Transverse colon (tissue), 4 donors: ENCODE results near the gene DNAI7. TPM values are rescaled to one million over a fixed set of nuclear protein-coding genes. Genes with fewer than 3 reads are reported as not detected.

Experiments
- DNase-seq: peaks from one replicate; pipeline ENCODE4 v3.0.0-alpha.2; 2019
- H3K27ac ChIP-seq, 4 donors: fragments of 200-600 bp; sonication (generic); 2 replicates each; pipeline ENCODE4 v1.5.1; 2016 to 2018; ENCODE audit warnings: inconsistent platforms in 4 of 4
- H3K27me3 ChIP-seq: fragments of 200-600 bp; sonication (generic); 2 replicates; pipeline ENCODE4 v1.5.1; 2017; ENCODE audit warnings: inconsistent platforms
- H3K36me3 ChIP-seq, 4 donors: fragments of 200-600 bp; sonication (generic); 2 replicates each; pipeline ENCODE4 v1.5.1; 2017 to 2019; ENCODE audit warnings: inconsistent platforms in 4 of 4
- H3K4me1 ChIP-seq, 4 donors: fragments of 200-600 bp; sonication (generic); 2 replicates each; pipeline ENCODE4 v1.5.1; 2017 to 2020; ENCODE audit warnings: inconsistent platforms in 4 of 4
- H3K4me3 ChIP-seq, 4 donors: fragments of 200-600 bp; sonication (generic); 1 replicate in 1 of 4; 2 replicates in 3 of 4; pipeline versions ENCODE4 v1.5.1 to v1.6.1; 2017 to 2019; ENCODE audit warnings: inconsistent platforms in 4 of 4
- H3K9me3 ChIP-seq, 2 donors: fragments of 200-600 bp; sonication (generic); 2 replicates each; pipeline ENCODE4 v1.5.1; 2017 to 2019; ENCODE audit warnings: inconsistent platforms in 2 of 2
- EP300 ChIP-seq: sonication (generic); formaldehyde crosslinking; IDR thresholded peaks from one replicate; pipeline ENCODE4 v1.6.1; 2017; ENCODE audit warnings: antibody characterized with exemption, low read depth
- POLR2A ChIP-seq: fragments of 450-650 bp; IDR thresholded peaks from one replicate; pipeline ENCODE4 v1.6.1; 2016; ENCODE audit warnings: antibody characterized with exemption, mild to moderate bottlenecking, moderate library complexity
- POLR2AphosphoS5 ChIP-seq, 3 donors: sonication (generic); formaldehyde crosslinking; IDR thresholded peaks; one replicate each; pipeline ENCODE4 v1.6.1; 2016; ENCODE audit warnings: antibody characterized with exemption in 3 of 3
- WGBS, 2 donors: methylation state at CpG; one replicate each; pipeline ENCODE4 v1.1.5; 2018; ENCODE audit warnings: low coverage in 1 of 2; 5-methylcytosine and 5-hydroxymethylcytosine counted together
- in situ Hi-C, 4 donors: fragments of 200-750 bp; cut with MboI; loops; one replicate each; pipeline versions ENCODE4 v1.15.0 to v1.15.1; 2017; ENCODE audit warnings: low sequenced_read_pairs in 3 of 4, low pct_ligation_motif_present in 1 of 4, low pct_unique_long_range_greater_than_20kb in 1 of 4
- intact Hi-C: fragments of 100-400 bp; cut with DNase I; formaldehyde crosslinking; loops from one replicate; pipeline ENCODE4 v1.15.1; 2023; ENCODE audit warnings: low total_unique reads
- total RNA-seq, 4 donors: library from RNA; depleted of rRNA; stranded (reverse); fragments of >200 nt; gene quantifications; one replicate each; pipeline ENCODE4 v1.1.0, GENCODE V29; 2016
- TF ChIP-seq, protein P1 (sequence below), 5 experiments: fragments of 200-600 bp in 3 of 5; fragments of 450-650 bp in 2 of 5; sonication (generic) in 3 of 5; IDR thresholded peaks; 1 replicate in 2 of 5; 2 replicates in 3 of 5; pipeline ENCODE4 v1.5.1; 2016 to 2017; ENCODE audit warnings: antibody characterized with exemption in 5 of 5, inconsistent platforms in 3 of 5, mild to moderate bottlenecking in 2 of 5, moderate library complexity in 1 of 5

DNAI7 gene
- total RNA-seq, 4 donors from 2014 or later = 0.32 TPM; not detected in 3

DNA sequence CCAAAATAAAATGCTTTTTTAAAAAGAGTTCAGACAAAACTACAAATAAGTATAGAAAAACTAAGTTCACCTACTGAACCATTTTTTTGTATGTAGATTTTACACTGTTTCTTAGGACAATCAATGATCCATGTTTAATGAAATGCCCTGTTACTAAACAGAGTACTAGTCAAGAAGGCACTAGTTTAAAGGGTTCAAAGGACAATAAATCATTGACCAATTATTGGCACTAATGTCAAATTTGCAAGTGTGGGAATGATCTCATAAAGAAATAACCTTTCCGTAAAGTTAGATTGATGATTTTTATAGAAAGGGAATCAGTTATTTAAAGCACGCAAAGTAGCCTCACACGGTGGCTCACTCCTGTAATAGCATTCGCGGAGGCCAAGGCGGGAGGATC lies 4.2 kb downstream of the DNAI7 start:
- no peak for TF ChIP-seq POLR2AphosphoS5 (IDR thresholded peaks at IDR 0.05)
- TF ChIP-seq EP300 = no peak
- TF ChIP-seq, protein P1, sequence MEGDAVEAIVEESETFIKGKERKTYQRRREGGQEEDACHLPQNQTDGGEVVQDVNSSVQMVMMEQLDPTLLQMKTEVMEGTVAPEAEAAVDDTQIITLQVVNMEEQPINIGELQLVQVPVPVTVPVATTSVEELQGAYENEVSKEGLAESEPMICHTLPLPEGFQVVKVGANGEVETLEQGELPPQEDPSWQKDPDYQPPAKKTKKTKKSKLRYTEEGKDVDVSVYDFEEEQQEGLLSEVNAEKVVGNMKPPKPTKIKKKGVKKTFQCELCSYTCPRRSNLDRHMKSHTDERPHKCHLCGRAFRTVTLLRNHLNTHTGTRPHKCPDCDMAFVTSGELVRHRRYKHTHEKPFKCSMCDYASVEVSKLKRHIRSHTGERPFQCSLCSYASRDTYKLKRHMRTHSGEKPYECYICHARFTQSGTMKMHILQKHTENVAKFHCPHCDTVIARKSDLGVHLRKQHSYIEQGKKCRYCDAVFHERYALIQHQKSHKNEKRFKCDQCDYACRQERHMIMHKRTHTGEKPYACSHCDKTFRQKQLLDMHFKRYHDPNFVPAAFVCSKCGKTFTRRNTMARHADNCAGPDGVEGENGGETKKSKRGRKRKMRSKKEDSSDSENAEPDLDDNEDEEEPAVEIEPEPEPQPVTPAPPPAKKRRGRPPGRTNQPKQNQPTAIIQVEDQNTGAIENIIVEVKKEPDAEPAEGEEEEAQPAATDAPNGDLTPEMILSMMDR (IDR thresholded peaks at IDR 0.05) = no peak
- no peak for TF ChIP-seq POLR2A
- H3K4me3 ChIP-seq = no peak overlapping the region
- in situ Hi-C loops = no loop called here
- intact Hi-C loops = no loop called here
- H3K4me1 ChIP-seq = peaks cover 0 to 8% (median 2%) of the 10 kb centered on the region in 4 donors
- DNase-seq = no peak
- H3K27me3 ChIP-seq = no peaks in the 10 kb centered on the region
- H3K36me3 ChIP-seq = no peaks in the 10 kb centered on the region
- H3K9me3 ChIP-seq = no peaks in the 10 kb centered on the region
- 97% methylated on average over 6 of the region's 6 CpGs for WGBS, 2 donors
- no peak overlapping the region for H3K27ac ChIP-seq

GRCh38 chr12:25189656-25190055 lies 5.3 kb downstream of the DNAI7 start:
- intact Hi-C loops (no loop called here), in situ Hi-C loops (no loop called here)
- Histone ChIP-seq H3K36me3 (no peaks in the 10 kb centered on the region), H3K4me3 (no peak overlapping the region), H3K4me1 (peaks cover 0 to 7% (median 0%) of the 10 kb centered on the region in 4 donors), H3K27ac (no peak overlapping the region), H3K27me3 (no peaks in the 10 kb centered on the region), H3K9me3 (no peaks in the 10 kb centered on the region)
- DNase-seq = no peak
- TF ChIP-seq EP300 (no peak), POLR2AphosphoS5 (IDR thresholded peaks at IDR 0.05) (no peak), POLR2A (no peak)
- TF ChIP-seq, protein P1 (IDR thresholded peaks at IDR 0.05) = no peak

- Histone ChIP-seq H3K27ac (no peak overlapping the region), H3K9me3 (no peaks in the 10 kb centered on the region), H3K4me1 (no peaks in the 10 kb centered on the region), H3K27me3 (no peaks in the 10 kb centered on the region), H3K36me3 (no peaks in the 10 kb centered on the region), H3K4me3 (no peak overlapping the region)
- intact Hi-C loops = no loop called here
- no peak for DNase-seq
- TF ChIP-seq, protein P1 (IDR thresholded peaks at IDR 0.05) = no peak
- TF ChIP-seq POLR2AphosphoS5 (IDR thresholded peaks at IDR 0.05) = no peak
- no peak for TF ChIP-seq POLR2A
- TF ChIP-seq EP300 = no peak
- WGBS, 2 donors = 71 to 87% methylated on average over 2 of the region's 2 CpGs
- in situ Hi-C loops = no loop called here
These were observed 7.2 kb downstream of the DNAI7 start for GRCh38 chr12:25187781-25188180.

GRCh38 chr12:25186788-25187402 lies 8.1 kb downstream of the DNAI7 start:
- H3K27me3 ChIP-seq = no peaks in the 10 kb centered on the region
- TF ChIP-seq, protein P1 (IDR thresholded peaks at IDR 0.05) = no peak
- TF ChIP-seq EP300 (no peak), POLR2AphosphoS5 (IDR thresholded peaks at IDR 0.05) (no peak), POLR2A (no peak)
- H3K4me3 ChIP-seq = peak overlapping the region in 1 of 4 donors; percentile 9
- no peak overlapping the region for H3K27ac ChIP-seq
- intact Hi-C loops = no loop called here
- no peak for DNase-seq
- no peaks in the 10 kb centered on the region for H3K9me3 ChIP-seq
- in situ Hi-C loops = no loop called here
- no peaks in the 10 kb centered on the region for H3K36me3 ChIP-seq
- H3K4me1 ChIP-seq = no peaks in the 10 kb centered on the region
- 38 to 52% methylated on average over 2 to 3 of the region's 3 CpGs for WGBS, 2 donors
